Natural killer cell (primary cell): ENCODE measurements around the gene ACSM3. TPM values are rescaled to one million over a fixed set of nuclear protein-coding genes. Genes with fewer than 3 reads are reported as not detected.

Source experiments
- ATAC-seq, 3 donors: fragments of 150-1000 bp in 2 of 3; fragments of 200-7000 bp in 1 of 3; cut with Tn5 transposase; 1 replicate in 1 of 3; 2 replicates in 2 of 3; pipeline ENCODE4 v1.10.0; 2021; ENCODE audit warnings: mild to moderate bottlenecking in 2 of 3, moderate library complexity in 2 of 3
- DNase-seq, 2 donors: peaks; one replicate each; pipeline versions ENCODE4 v3.0.0 to v3.0.0-alpha.2; 2013 to 2021; ENCODE audit warnings: mixed read lengths in 1 of 2
- H3K27ac ChIP-seq: one replicate; pipeline ENCODE4 v1.5.1; 2013; ENCODE audit warnings: mild to moderate bottlenecking, low read length
- H3K27me3 ChIP-seq: one replicate; pipeline ENCODE4 v1.6.1; 2013; ENCODE audit warnings: low read length; ENCODE audit not compliant: control insufficient read depth, insufficient read depth
- H3K36me3 ChIP-seq: one replicate; pipeline ENCODE4 v1.6.1; 2013; ENCODE audit warnings: low read length; ENCODE audit not compliant: control insufficient read depth, insufficient read depth
- H3K4me1 ChIP-seq: one replicate; pipeline ENCODE4 v1.6.1; 2013; ENCODE audit warnings: low read length; ENCODE audit not compliant: control insufficient read depth, insufficient read depth
- H3K4me3 ChIP-seq: one replicate; pipeline ENCODE4 v1.5.1; 2013; ENCODE audit warnings: low read length
- H3K9me3 ChIP-seq: one replicate; pipeline ENCODE4 v1.6.1; 2013; ENCODE audit warnings: low read length; ENCODE audit not compliant: control insufficient read depth, insufficient read depth
- H3K27ac Mint-ChIP-seq, 2 donors: one replicate each; pipeline ENCODE4 v1.8.0; 2022; ENCODE audit warnings: mild to moderate bottlenecking in 2 of 2, mixed read lengths in 2 of 2, moderate library complexity in 1 of 2
- H3K27me3 Mint-ChIP-seq, 2 donors: one replicate each; pipeline ENCODE4 v1.8.0; 2022; ENCODE audit warnings: low read depth in 2 of 2, mixed read lengths in 2 of 2
- H3K36me3 Mint-ChIP-seq: one replicate; pipeline ENCODE4 v1.8.0; 2022; ENCODE audit warnings: mixed read lengths
- H3K4me1 Mint-ChIP-seq, 2 donors: one replicate each; pipeline ENCODE4 v1.8.0; 2022; ENCODE audit warnings: mixed read lengths in 2 of 2
- H3K4me3 Mint-ChIP-seq: one replicate; pipeline ENCODE4 v1.8.0; 2022; ENCODE audit warnings: mild to moderate bottlenecking, moderate library complexity, mixed read lengths
- H3K9me3 Mint-ChIP-seq, 2 donors: one replicate each; pipeline ENCODE4 v1.8.0; 2022; ENCODE audit warnings: mixed read lengths in 2 of 2
- WGBS: methylation state at CpG from one replicate; pipeline ENCODE4 v1.1.7; 2013; ENCODE audit warnings: missing lambda C conversion rate; ENCODE audit not compliant: insufficient coverage; 5-methylcytosine and 5-hydroxymethylcytosine counted together
- intact Hi-C: fragments of 100-400 bp; cut with micrococcal nuclease; formaldehyde crosslinking; loops from one replicate; pipeline ENCODE4 v1.14.2; 2022
- total RNA-seq, 4 donors: library from RNA; stranded (reverse); fragments of 120-200 nt in 1 of 4; gene quantifications; one replicate each; pipeline versions ENCODE4 v1.2.3 to v1.2.4, GENCODE V29; 2013 to 2022
- TF ChIP-seq, protein P1 (sequence below): fragments of 200-600 bp; IDR thresholded peaks from one replicate; pipeline ENCODE4 v1.8.0; 2022; ENCODE audit warnings: antibody characterized with exemption

Gene ACSM3
- total RNA-seq, 3 donors from 2014 or later (not counting 1 experiment from before 2014, with no cell fraction given), result 3.7 to 4.4 (median 4.4) TPM

- H3K36me3 Mint-ChIP-seq, result no peaks in the 10 kb centered on the region
- ATAC-seq, result no peak
- H3K27me3 Mint-ChIP-seq, result no peaks in the 10 kb centered on the region
- Histone ChIP-seq H3K4me3 (no peak overlapping the region), H3K36me3 (no peaks in the 10 kb centered on the region), H3K9me3 (no peaks in the 10 kb centered on the region), H3K27ac (no peak overlapping the region), H3K27me3 (no peaks in the 10 kb centered on the region), H3K4me1 (no peaks in the 10 kb centered on the region)
- H3K27ac Mint-ChIP-seq, result no peak overlapping the region
- 100% methylated on average over 1 of the region's 1 CpG for WGBS
- no peak for DNase-seq
- H3K9me3 Mint-ChIP-seq, result peaks cover 0 to 2% of the 10 kb centered on the region in 2 donors
- intact Hi-C loops, result no loop called here
- no peaks in the 10 kb centered on the region for H3K4me1 Mint-ChIP-seq
- no peak overlapping the region for H3K4me3 Mint-ChIP-seq
- TF ChIP-seq, protein P1, sequence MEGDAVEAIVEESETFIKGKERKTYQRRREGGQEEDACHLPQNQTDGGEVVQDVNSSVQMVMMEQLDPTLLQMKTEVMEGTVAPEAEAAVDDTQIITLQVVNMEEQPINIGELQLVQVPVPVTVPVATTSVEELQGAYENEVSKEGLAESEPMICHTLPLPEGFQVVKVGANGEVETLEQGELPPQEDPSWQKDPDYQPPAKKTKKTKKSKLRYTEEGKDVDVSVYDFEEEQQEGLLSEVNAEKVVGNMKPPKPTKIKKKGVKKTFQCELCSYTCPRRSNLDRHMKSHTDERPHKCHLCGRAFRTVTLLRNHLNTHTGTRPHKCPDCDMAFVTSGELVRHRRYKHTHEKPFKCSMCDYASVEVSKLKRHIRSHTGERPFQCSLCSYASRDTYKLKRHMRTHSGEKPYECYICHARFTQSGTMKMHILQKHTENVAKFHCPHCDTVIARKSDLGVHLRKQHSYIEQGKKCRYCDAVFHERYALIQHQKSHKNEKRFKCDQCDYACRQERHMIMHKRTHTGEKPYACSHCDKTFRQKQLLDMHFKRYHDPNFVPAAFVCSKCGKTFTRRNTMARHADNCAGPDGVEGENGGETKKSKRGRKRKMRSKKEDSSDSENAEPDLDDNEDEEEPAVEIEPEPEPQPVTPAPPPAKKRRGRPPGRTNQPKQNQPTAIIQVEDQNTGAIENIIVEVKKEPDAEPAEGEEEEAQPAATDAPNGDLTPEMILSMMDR, result no peak
Observed at GRCh38 chr16:20829536-20829935, 65.7 kb downstream of the ACSM3 start.

DNA sequence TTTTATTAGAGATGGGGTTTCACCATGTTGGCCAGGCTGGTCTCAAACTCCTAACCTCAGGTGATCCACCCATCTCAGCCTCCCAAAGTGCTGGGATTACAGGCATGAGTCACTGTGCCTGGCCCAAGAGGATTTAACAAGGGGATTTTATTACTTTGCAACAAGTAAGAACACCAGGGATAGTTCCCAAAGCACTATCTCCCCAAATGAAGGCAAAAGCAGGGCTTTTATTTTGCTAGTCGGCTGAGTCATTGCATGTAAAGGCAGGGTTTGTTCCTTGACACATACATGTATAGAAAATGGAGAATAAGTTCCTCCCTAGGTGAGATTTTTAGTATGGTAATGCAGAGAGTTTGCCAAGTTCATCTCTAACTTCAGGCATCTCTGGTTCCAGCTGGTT is 66.6 kb downstream of the ACSM3 start:
- no peaks in the 10 kb centered on the region for H3K36me3 Mint-ChIP-seq
- WGBS, result 100% methylated on average over 1 of the region's 1 CpG
- no peaks in the 10 kb centered on the region for H3K27me3 Mint-ChIP-seq
- H3K27ac ChIP-seq, result no peak overlapping the region
- H3K27ac Mint-ChIP-seq, result no peak overlapping the region
- peaks cover 0 to 5% of the 10 kb centered on the region in 2 donors for H3K9me3 Mint-ChIP-seq
- ATAC-seq (no peak), DNase-seq (no peak)
- TF ChIP-seq, protein P1, result no peak
- no peak overlapping the region for H3K4me3 ChIP-seq
- intact Hi-C loops, result no loop called here
- no peaks in the 10 kb centered on the region for H3K9me3 ChIP-seq
- H3K4me3 Mint-ChIP-seq, result no peak overlapping the region
- no peaks in the 10 kb centered on the region for H3K27me3 ChIP-seq
- no peaks in the 10 kb centered on the region for H3K4me1 ChIP-seq
- no peaks in the 10 kb centered on the region for H3K4me1 Mint-ChIP-seq
- H3K36me3 ChIP-seq, result no peaks in the 10 kb centered on the region

DNA sequence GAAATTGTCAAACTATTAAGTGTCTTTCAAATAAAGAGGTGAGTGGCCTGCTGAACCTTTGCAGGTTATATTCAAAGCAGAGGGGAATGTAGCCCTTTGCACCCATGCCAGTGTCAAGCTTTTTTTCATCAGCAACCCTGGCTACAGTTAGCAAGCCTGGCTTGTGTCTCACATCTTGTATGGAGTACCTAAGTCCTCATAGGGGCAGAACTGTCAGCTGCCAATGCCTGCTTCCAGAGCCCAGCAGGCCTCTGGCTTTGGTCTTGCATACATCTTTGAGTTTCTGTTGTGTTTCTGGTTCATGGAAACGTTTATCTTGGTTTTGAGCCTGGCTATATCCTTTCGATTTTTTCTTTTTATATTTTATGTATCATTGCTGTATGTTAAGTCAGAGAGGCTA is 69.3 kb downstream of the ACSM3 start:
- Histone ChIP-seq H3K27me3 (no peaks in the 10 kb centered on the region), H3K27ac (no peak overlapping the region), H3K4me1 (no peaks in the 10 kb centered on the region), H3K4me3 (no peak overlapping the region), H3K9me3 (no peaks in the 10 kb centered on the region), H3K36me3 (no peaks in the 10 kb centered on the region)
- H3K9me3 Mint-ChIP-seq, result peaks cover 0 to 5% of the 10 kb centered on the region in 2 donors
- peaks cover 6% of the 10 kb centered on the region for H3K36me3 Mint-ChIP-seq
- intact Hi-C loops, result no loop called here
- ATAC-seq (no peak), DNase-seq (no peak)
- no CpG with 5 or more reads among the region's 2 CpGs for WGBS
- TF ChIP-seq, protein P1, result no peak
- no peak overlapping the region for H3K4me3 Mint-ChIP-seq
- H3K4me1 Mint-ChIP-seq, result no peaks in the 10 kb centered on the region
- H3K27ac Mint-ChIP-seq, result no peak overlapping the region
- no peaks in the 10 kb centered on the region for H3K27me3 Mint-ChIP-seq

- H3K4me1 Mint-ChIP-seq, result no peaks in the 10 kb centered on the region
- no peaks in the 10 kb centered on the region for H3K27me3 ChIP-seq
- H3K36me3 Mint-ChIP-seq, result peaks cover 6% of the 10 kb centered on the region
- ATAC-seq (no peak), DNase-seq (no peak)
- no peaks in the 10 kb centered on the region for H3K36me3 ChIP-seq
- H3K27me3 Mint-ChIP-seq, result no peaks in the 10 kb centered on the region
- TF ChIP-seq, protein P1, result no peak
- no CpG with 5 or more reads among the region's 1 CpG for WGBS
- H3K27ac Mint-ChIP-seq, result no peak overlapping the region
- H3K4me3 Mint-ChIP-seq, result no peak overlapping the region
- H3K9me3 Mint-ChIP-seq, result peaks cover 0 to 5% of the 10 kb centered on the region in 2 donors
- no peaks in the 10 kb centered on the region for H3K9me3 ChIP-seq
- no peak overlapping the region for H3K27ac ChIP-seq
- H3K4me1 ChIP-seq, result no peaks in the 10 kb centered on the region
- intact Hi-C loops, result no loop called here
- H3K4me3 ChIP-seq, result no peak overlapping the region
Observed at GRCh38 chr16:20838240-20838639, 74.4 kb downstream of the ACSM3 start.
